ENCODE results near the gene DUSP12. TPM values are rescaled to one million over a fixed set of nuclear protein-coding genes. Genes with fewer than 3 reads are reported as not detected.
A peak's percentile ranks its signal among the peaks of the same experiment; 100 is the strongest.

DUSP12 gene
- total and polyA plus RNA-seq, 2 donors (not counting 1 experiment from before 2014, with no cell fraction given) = 35.6 to 35.8 TPM

GRCh38 chr1:161709373-161709772 lies 40.2 kb upstream of the DUSP12 start:
- no peak for DNase-seq (ENCODE audit: low read depth in 2 of 2)

GRCh38 chr1:161710560-161710959 lies 39.0 kb upstream of the DUSP12 start:
- H4K20me1 ChIP-seq (ENCODE audit: control insufficient read depth, extremely low read depth, insufficient read depth, low read length) = no peaks in the 10 kb centered on the region
- no peaks in the 10 kb centered on the region for H3K36me3 ChIP-seq (ENCODE audit: control insufficient read depth, insufficient read depth, low read length)
- no peaks in the 10 kb centered on the region for H3K27me3 ChIP-seq (ENCODE audit: control insufficient read depth, insufficient read depth, low read length)
- no peaks in the 10 kb centered on the region for H3K9me3 ChIP-seq (ENCODE audit: control insufficient read depth, insufficient read depth, low read depth, low read length)
- H3K4me1 ChIP-seq (ENCODE audit: control insufficient read depth, extremely low read depth, insufficient read depth, low read length) = peaks cover 7% of the 10 kb centered on the region
- no peak for TF ChIP-seq CTCF (conservative IDR thresholded peaks at IDR 0.05 in 1 of 2, IDR thresholded peaks at IDR 0.05 in 1 of 2; ENCODE audit: low read depth in 1 of 2, low read length in 2 of 2)
- TF ChIP-seq EZH2 (IDR thresholded peaks at IDR 0.05; ENCODE audit: low read length, missing control alignments) = no peak
- H3K4me2 ChIP-seq (ENCODE audit: extremely low read depth, insufficient read depth, low read length) = no peak overlapping the region
- H3K9ac ChIP-seq (ENCODE audit: insufficient read depth, low read length) = no peak overlapping the region
- H3K4me3 ChIP-seq (replicated peaks in 1 of 4; ENCODE audit: control extremely low read depth in 1 of 4, insufficient read depth in 1 of 4, low read depth in 3 of 4, low read length in 4 of 4) = no peak overlapping the region
- no peak overlapping the region for H2AFZ ChIP-seq (ENCODE audit: low read length)
- no peak overlapping the region for H3K27ac ChIP-seq (ENCODE audit: insufficient read depth, low read length)
- no peaks in the 10 kb centered on the region for H3K79me2 ChIP-seq (ENCODE audit: control insufficient read depth, insufficient read depth, low read length)
- DNase-seq (ENCODE audit: low read depth in 2 of 2) = peak in 1 of 2 donors; percentile 15

More at GRCh38 chr1:161709373-161709772, 40.2 kb upstream of the DUSP12 start:
- Histone ChIP-seq H3K4me1 (ENCODE audit: control insufficient read depth, extremely low read depth, insufficient read depth, low read length) (peaks cover 7% of the 10 kb centered on the region), H3K9ac (ENCODE audit: insufficient read depth, low read length) (no peak overlapping the region), H3K4me2 (ENCODE audit: extremely low read depth, insufficient read depth, low read length) (no peak overlapping the region), H3K27me3 (ENCODE audit: control insufficient read depth, insufficient read depth, low read length) (no peaks in the 10 kb centered on the region), H3K27ac (ENCODE audit: insufficient read depth, low read length) (no peak overlapping the region), H3K36me3 (ENCODE audit: control insufficient read depth, insufficient read depth, low read length) (no peaks in the 10 kb centered on the region), H2AFZ (ENCODE audit: low read length) (no peak overlapping the region), H3K4me3 (replicated peaks in 1 of 4; ENCODE audit: control extremely low read depth in 1 of 4, insufficient read depth in 1 of 4, low read depth in 3 of 4, low read length in 4 of 4) (no peak overlapping the region), H4K20me1 (ENCODE audit: control insufficient read depth, extremely low read depth, insufficient read depth, low read length) (no peaks in the 10 kb centered on the region), H3K9me3 (ENCODE audit: control insufficient read depth, insufficient read depth, low read depth, low read length) (no peaks in the 10 kb centered on the region), H3K79me2 (ENCODE audit: control insufficient read depth, insufficient read depth, low read length) (no peaks in the 10 kb centered on the region)
- no peak for TF ChIP-seq CTCF (conservative IDR thresholded peaks at IDR 0.05 in 1 of 2, IDR thresholded peaks at IDR 0.05 in 1 of 2; ENCODE audit: low read depth in 1 of 2, low read length in 2 of 2)
- TF ChIP-seq EZH2 (IDR thresholded peaks at IDR 0.05; ENCODE audit: low read length, missing control alignments) = no peak

- H3K9me3 ChIP-seq (ENCODE audit: control insufficient read depth, insufficient read depth, low read depth, low read length) = no peaks in the 10 kb centered on the region
- H3K27ac ChIP-seq (ENCODE audit: insufficient read depth, low read length) = no peak overlapping the region
- peaks cover 7% of the 10 kb centered on the region for H3K4me1 ChIP-seq (ENCODE audit: control insufficient read depth, extremely low read depth, insufficient read depth, low read length)
- H3K27me3 ChIP-seq (ENCODE audit: control insufficient read depth, insufficient read depth, low read length) = no peaks in the 10 kb centered on the region
- TF ChIP-seq EZH2 (IDR thresholded peaks at IDR 0.05; ENCODE audit: low read length, missing control alignments) = no peak
- TF ChIP-seq CTCF (conservative IDR thresholded peaks at IDR 0.05 in 1 of 2, IDR thresholded peaks at IDR 0.05 in 1 of 2; ENCODE audit: low read depth in 1 of 2, low read length in 2 of 2) = no peak
- no peak overlapping the region for H2AFZ ChIP-seq (ENCODE audit: low read length)
- H3K79me2 ChIP-seq (ENCODE audit: control insufficient read depth, insufficient read depth, low read length) = no peaks in the 10 kb centered on the region
- DNase-seq (ENCODE audit: low read depth in 2 of 2) = no peak
- H3K36me3 ChIP-seq (ENCODE audit: control insufficient read depth, insufficient read depth, low read length) = no peaks in the 10 kb centered on the region
- no peak overlapping the region for H3K4me2 ChIP-seq (ENCODE audit: extremely low read depth, insufficient read depth, low read length)
- H3K9ac ChIP-seq (ENCODE audit: insufficient read depth, low read length) = no peak overlapping the region
- no peak overlapping the region for H3K4me3 ChIP-seq (replicated peaks in 1 of 4; ENCODE audit: control extremely low read depth in 1 of 4, insufficient read depth in 1 of 4, low read depth in 3 of 4, low read length in 4 of 4)
- H4K20me1 ChIP-seq (ENCODE audit: control insufficient read depth, extremely low read depth, insufficient read depth, low read length) = no peaks in the 10 kb centered on the region
These were observed 30.8 kb upstream of the DUSP12 start for GRCh38 chr1:161718559-161719324.
